GM18502 (cell line): ENCODE measurements around the gene TPRG1.

Source experiments
- ATAC-seq: cut with Tn5 transposase; IDR thresholded peaks from one replicate; pipeline ENCODE4 v1.9.1; 2021; ENCODE audit warnings: mild to moderate bottlenecking; ENCODE audit not compliant: unreplicated experiment, poor library complexity

Gene TPRG1

GRCh38 chr3:189275182-189275581 lies 103.4 kb downstream of the TPRG1 start:
- ATAC-seq: no peak

- no peak for ATAC-seq
These were observed 104.1 kb downstream of the TPRG1 start for GRCh38 chr3:189275852-189276251.

GRCh38 chr3:189276444-189277219 lies 104.9 kb downstream of the TPRG1 start:
- no peak for ATAC-seq

- ATAC-seq: no peak
These were observed 105.9 kb downstream of the TPRG1 start for GRCh38 chr3:189277711-189278110.

- ATAC-seq: no peak
These were observed 106.5 kb downstream of the TPRG1 start for GRCh38 chr3:189278221-189278620.

- ATAC-seq: no peak
These were observed 110.4 kb downstream of the TPRG1 start for GRCh38 chr3:189282189-189282588.

GRCh38 chr3:189282741-189283140 lies 111.0 kb downstream of the TPRG1 start:
- no peak for ATAC-seq

GRCh38 chr3:189286188-189286587 lies 114.4 kb downstream of the TPRG1 start:
- ATAC-seq: peak; percentile 29

- ATAC-seq: no peak
These were observed 115.1 kb downstream of the TPRG1 start for GRCh38 chr3:189286916-189287315.

GRCh38 chr3:189288348-189289235 lies 116.8 kb downstream of the TPRG1 start:
- ATAC-seq: peak; percentile 96

- no peak for ATAC-seq
These were observed 117.5 kb downstream of the TPRG1 start for GRCh38 chr3:189289251-189289650.

- ATAC-seq: no peak
These were observed 121.1 kb downstream of the TPRG1 start for GRCh38 chr3:189292667-189293484.

GRCh38 chr3:189294649-189295048 lies 122.9 kb downstream of the TPRG1 start:
- ATAC-seq: no peak

GRCh38 chr3:189295089-189295488 lies 123.3 kb downstream of the TPRG1 start:
- no peak for ATAC-seq

GRCh38 chr3:189297932-189298331 lies 126.2 kb downstream of the TPRG1 start:
- ATAC-seq: no peak

GRCh38 chr3:189298469-189299375 lies 127.0 kb downstream of the TPRG1 start:
- ATAC-seq: no peak

- no peak for ATAC-seq
These were observed 128.6 kb downstream of the TPRG1 start for GRCh38 chr3:189300345-189300744.

- ATAC-seq: no peak
These were observed 129.7 kb downstream of the TPRG1 start for GRCh38 chr3:189301479-189301878.

- ATAC-seq: no peak
These were observed 131.8 kb downstream of the TPRG1 start for GRCh38 chr3:189303584-189303983.
